ENCODE results near the gene SOX1.

The SOX1 gene

GRCh38 chr13:112056739-112057438 is 10.1 kb upstream of the SOX1 start (continued):
- TF ChIP-seq KLF17 (tag by site-specific recombination; IDR thresholded peaks at IDR 0.05), result peak; percentile 47; the same call in 1 of the 2 replicates
- peak; percentile 50; the same call in 1 of the 2 replicates for TF ChIP-seq ZBTB20 (tag by site-specific recombination; IDR thresholded peaks at IDR 0.05)
- TF ChIP-seq ZBTB26 (tag by site-specific recombination; optimal IDR thresholded peaks at IDR 0.05), result peak; percentile 94

- Histone ChIP-seq H3K4me1 (ENCODE audit: control insufficient read depth, insufficient read depth, low read length) (no peaks in the 10 kb centered on the region), H3K27ac (ENCODE audit: extremely low read depth, low read depth, low read length) (no peak overlapping the region), H3K4me3 (ENCODE audit: low read depth, low read length) (no peak overlapping the region; the same call in 1 of the 2 replicates), H3K36me3 (ENCODE audit: control insufficient read depth in 2 of 2, insufficient read depth in 1 of 2, low read length in 2 of 2) (no peaks in the 10 kb centered on the region), H3K9me3 (ENCODE audit: control insufficient read depth, insufficient read depth, low read depth, low read length) (no peaks in the 10 kb centered on the region)
- ChIA-PET CTCF (no interaction called here), POLR2A (no interaction called here)
- TF ChIP-seq ZNF398 (tag by site-specific recombination; IDR thresholded peaks at IDR 0.05) (no peak), ZNF335 (tag by site-specific recombination; conservative IDR thresholded peaks at IDR 0.05) (peak; percentile 54; the same call in 1 of the 2 replicates), ZNF362 (tag by site-specific recombination; IDR thresholded peaks at IDR 0.05) (peak; percentile 80), MZF1 (tag by site-specific recombination; IDR thresholded peaks at IDR 0.05; ENCODE audit: borderline replicate concordance) (no peak)
These were observed 9.6 kb upstream of the SOX1 start for GRCh38 chr13:112057439-112057735.

- Histone ChIP-seq H3K27ac (ENCODE audit: extremely low read depth, low read depth, low read length) (no peak overlapping the region), H3K4me3 (ENCODE audit: low read depth, low read length) (no peak overlapping the region), H3K4me1 (ENCODE audit: control insufficient read depth, insufficient read depth, low read length) (no peaks in the 10 kb centered on the region), H3K9me3 (ENCODE audit: control insufficient read depth, insufficient read depth, low read depth, low read length) (no peaks in the 10 kb centered on the region), H3K36me3 (ENCODE audit: control insufficient read depth in 2 of 2, insufficient read depth in 1 of 2, low read length in 2 of 2) (no peaks in the 10 kb centered on the region)
- POLR2A ChIA-PET, result no interaction called here
- CTCF ChIA-PET, result no interaction called here
- no peak for TF ChIP-seq GLI4 (tag by site-specific recombination; IDR thresholded peaks at IDR 0.05)
- peak; percentile 41; the same call in 1 of the 2 replicates for TF ChIP-seq SP2 (tag by site-specific recombination; IDR thresholded peaks at IDR 0.05)
- no peak for TF ChIP-seq ZNF366 (tag by site-specific recombination; conservative IDR thresholded peaks at IDR 0.05)
- no peak for TF ChIP-seq SCRT1 (tag by site-specific recombination; IDR thresholded peaks at IDR 0.05; ENCODE audit: borderline replicate concordance)
- no peak for TF ChIP-seq ZNF138 (tag by site-specific recombination; IDR thresholded peaks at IDR 0.05; ENCODE audit: borderline replicate concordance)
- no peak for TF ChIP-seq ZNF416 (tag by site-specific recombination; IDR thresholded peaks at IDR 0.05)
- peak; percentile 82 for TF ChIP-seq SCRT2 (tag by site-specific recombination; IDR thresholded peaks at IDR 0.05)
- no peak for TF ChIP-seq RBAK (tag by site-specific recombination; IDR thresholded peaks at IDR 0.05)
- no peak for TF ChIP-seq BCL11B (tag by site-specific recombination; IDR thresholded peaks at IDR 0.05; ENCODE audit: low read depth)
- TF ChIP-seq ZNF280C (tag by site-specific recombination; IDR thresholded peaks at IDR 0.05), result no peak
- no peak for TF ChIP-seq ZNF391 (tag by site-specific recombination; IDR thresholded peaks at IDR 0.05; ENCODE audit: borderline replicate concordance, low read depth)
- no peak for TF ChIP-seq ZNF10 (tag by site-specific recombination; IDR thresholded peaks at IDR 0.05)
- TF ChIP-seq BCL6B (tag by site-specific recombination; IDR thresholded peaks at IDR 0.05), result no peak
- TF ChIP-seq ZNF48 (tag by site-specific recombination; IDR thresholded peaks at IDR 0.05), result no peak
These were observed 9.0 kb upstream of the SOX1 start for GRCh38 chr13:112057736-112058518.
